ENCODE data around the gene GOPC. TPM values are rescaled to one million over a fixed set of nuclear protein-coding genes. Genes with fewer than 3 reads are reported as not detected.

Gene GOPC
- total and polyA plus RNA-seq, 2 of the 13 experiments (the other 11 are each of a cell fraction or from before 2014, with no cell fraction given) = 20.9 to 41.5 TPM

DNA sequence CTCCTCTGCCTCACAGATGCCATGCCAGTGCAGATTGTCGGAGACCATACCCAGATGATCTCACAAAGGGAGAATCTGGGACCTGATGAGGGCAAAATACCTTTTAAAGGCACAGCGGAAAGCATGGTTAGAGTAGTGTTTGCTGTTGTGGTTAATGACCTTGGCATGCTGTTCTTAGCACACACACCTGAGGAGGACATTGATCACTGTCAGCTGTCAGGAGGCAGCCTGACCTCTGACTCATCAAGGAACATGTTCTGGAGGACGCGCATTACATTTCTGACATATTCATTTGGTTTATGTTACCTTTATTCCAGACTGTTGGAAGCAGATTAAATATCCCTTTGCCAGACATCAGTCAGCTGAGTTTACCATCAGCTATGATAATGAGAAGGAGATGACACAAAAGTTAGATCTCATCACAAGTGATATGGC lies 57.1 kb downstream of the GOPC start (continued):
- TF ChIP-seq ZBTB46 (CRISPR knock-in tag; IDR thresholded peaks at IDR 0.05; ENCODE audit: borderline replicate concordance) = no peak
- peak; percentile 87; the same call in 1 of the 3 replicates for TF ChIP-seq MXI1 (IDR thresholded peaks at IDR 0.05; ENCODE audit: borderline replicate concordance, low read depth, low read length)
- TF ChIP-seq KMT2A (CRISPR knock-in tag; IDR thresholded peaks at IDR 0.05) = no peak
- no peak for TF ChIP-seq ZNF768 (CRISPR knock-in tag; IDR thresholded peaks at IDR 0.05)
- peak; percentile 81 for TF ChIP-seq MNT (IDR thresholded peaks at IDR 0.05)
- no peak for TF ChIP-seq TEAD2 (CRISPR knock-in tag; IDR thresholded peaks at IDR 0.05)
- TF ChIP-seq ZKSCAN5 (CRISPR knock-in tag; IDR thresholded peaks at IDR 0.05) = no peak
- TF ChIP-seq ZNF816 (CRISPR knock-in tag; IDR thresholded peaks at IDR 0.05; ENCODE audit: borderline replicate concordance) = no peak
- TF ChIP-seq, protein P1, sequence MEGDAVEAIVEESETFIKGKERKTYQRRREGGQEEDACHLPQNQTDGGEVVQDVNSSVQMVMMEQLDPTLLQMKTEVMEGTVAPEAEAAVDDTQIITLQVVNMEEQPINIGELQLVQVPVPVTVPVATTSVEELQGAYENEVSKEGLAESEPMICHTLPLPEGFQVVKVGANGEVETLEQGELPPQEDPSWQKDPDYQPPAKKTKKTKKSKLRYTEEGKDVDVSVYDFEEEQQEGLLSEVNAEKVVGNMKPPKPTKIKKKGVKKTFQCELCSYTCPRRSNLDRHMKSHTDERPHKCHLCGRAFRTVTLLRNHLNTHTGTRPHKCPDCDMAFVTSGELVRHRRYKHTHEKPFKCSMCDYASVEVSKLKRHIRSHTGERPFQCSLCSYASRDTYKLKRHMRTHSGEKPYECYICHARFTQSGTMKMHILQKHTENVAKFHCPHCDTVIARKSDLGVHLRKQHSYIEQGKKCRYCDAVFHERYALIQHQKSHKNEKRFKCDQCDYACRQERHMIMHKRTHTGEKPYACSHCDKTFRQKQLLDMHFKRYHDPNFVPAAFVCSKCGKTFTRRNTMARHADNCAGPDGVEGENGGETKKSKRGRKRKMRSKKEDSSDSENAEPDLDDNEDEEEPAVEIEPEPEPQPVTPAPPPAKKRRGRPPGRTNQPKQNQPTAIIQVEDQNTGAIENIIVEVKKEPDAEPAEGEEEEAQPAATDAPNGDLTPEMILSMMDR (CRISPR knock-in tag; IDR thresholded peaks at IDR 0.05) = no peak
- TF ChIP-seq AHR (CRISPR knock-in tag; IDR thresholded peaks at IDR 0.05) = no peak
- peak; percentile 37; the same call in 1 of the 2 replicates for TF ChIP-seq ARID4A (CRISPR knock-in tag; IDR thresholded peaks at IDR 0.05; ENCODE audit: borderline replicate concordance)
- TF ChIP-seq MIER3 (CRISPR knock-in tag; IDR thresholded peaks at IDR 0.05; ENCODE audit: borderline replicate concordance) = 0 out of 2 replicates have a peak, but pooled peaks have one; percentile 41
- no peak for TF ChIP-seq NFYB (CRISPR knock-in tag; IDR thresholded peaks at IDR 0.05)
- peak; percentile 47; the same call in 1 of the 2 replicates for TF ChIP-seq TGIF2 (CRISPR knock-in tag; IDR thresholded peaks at IDR 0.05)
- TF ChIP-seq, protein P2, sequence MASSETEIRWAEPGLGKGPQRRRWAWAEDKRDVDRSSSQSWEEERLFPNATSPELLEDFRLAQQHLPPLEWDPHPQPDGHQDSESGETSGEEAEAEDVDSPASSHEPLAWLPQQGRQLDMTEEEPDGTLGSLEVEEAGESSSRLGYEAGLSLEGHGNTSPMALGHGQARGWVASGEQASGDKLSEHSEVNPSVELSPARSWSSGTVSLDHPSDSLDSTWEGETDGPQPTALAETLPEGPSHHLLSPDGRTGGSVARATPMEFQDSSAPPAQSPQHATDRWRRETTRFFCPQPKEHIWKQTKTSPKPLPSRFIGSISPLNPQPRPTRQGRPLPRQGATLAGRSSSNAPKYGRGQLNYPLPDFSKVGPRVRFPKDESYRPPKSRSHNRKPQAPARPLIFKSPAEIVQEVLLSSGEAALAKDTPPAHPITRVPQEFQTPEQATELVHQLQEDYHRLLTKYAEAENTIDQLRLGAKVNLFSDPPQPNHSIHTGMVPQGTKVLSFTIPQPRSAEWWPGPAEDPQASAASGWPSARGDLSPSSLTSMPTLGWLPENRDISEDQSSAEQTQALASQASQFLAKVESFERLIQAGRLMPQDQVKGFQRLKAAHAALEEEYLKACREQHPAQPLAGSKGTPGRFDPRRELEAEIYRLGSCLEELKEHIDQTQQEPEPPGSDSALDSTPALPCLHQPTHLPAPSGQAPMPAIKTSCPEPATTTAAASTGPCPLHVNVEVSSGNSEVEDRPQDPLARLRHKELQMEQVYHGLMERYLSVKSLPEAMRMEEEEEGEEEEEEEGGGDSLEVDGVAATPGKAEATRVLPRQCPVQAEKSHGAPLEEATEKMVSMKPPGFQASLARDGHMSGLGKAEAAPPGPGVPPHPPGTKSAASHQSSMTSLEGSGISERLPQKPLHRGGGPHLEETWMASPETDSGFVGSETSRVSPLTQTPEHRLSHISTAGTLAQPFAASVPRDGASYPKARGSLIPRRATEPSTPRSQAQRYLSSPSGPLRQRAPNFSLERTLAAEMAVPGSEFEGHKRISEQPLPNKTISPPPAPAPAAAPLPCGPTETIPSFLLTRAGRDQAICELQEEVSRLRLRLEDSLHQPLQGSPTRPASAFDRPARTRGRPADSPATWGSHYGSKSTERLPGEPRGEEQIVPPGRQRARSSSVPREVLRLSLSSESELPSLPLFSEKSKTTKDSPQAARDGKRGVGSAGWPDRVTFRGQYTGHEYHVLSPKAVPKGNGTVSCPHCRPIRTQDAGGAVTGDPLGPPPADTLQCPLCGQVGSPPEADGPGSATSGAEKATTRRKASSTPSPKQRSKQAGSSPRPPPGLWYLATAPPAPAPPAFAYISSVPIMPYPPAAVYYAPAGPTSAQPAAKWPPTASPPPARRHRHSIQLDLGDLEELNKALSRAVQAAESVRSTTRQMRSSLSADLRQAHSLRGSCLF (CRISPR knock-in tag; IDR thresholded peaks at IDR 0.05; ENCODE audit: borderline replicate concordance) = no peak
- peak; percentile 60 for TF ChIP-seq FOXA3 (CRISPR knock-in tag; IDR thresholded peaks at IDR 0.05)
